ENCODE results near the gene PLCXD3.

DNA sequence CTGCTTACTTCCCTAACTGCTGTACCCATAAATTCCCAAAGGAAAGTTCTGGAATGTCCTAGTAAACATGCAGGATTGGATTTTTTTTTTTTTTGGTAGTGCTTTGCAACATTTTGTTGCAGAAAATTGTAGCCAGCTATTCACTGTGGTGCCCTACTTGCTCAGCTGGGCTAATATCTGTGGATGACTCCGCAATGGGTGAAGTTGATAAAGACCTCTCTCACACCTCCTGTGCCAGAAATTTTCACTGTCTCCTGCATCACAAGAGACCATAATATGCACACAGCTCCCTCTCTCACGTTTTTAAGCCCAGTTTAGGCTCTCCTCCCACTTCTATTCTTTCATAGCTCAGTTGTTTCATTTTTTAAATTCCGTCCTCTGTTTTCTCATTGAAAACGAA, 160.6 kb downstream of the PLCXD3 start:
- TF ChIP-seq, protein P1, sequence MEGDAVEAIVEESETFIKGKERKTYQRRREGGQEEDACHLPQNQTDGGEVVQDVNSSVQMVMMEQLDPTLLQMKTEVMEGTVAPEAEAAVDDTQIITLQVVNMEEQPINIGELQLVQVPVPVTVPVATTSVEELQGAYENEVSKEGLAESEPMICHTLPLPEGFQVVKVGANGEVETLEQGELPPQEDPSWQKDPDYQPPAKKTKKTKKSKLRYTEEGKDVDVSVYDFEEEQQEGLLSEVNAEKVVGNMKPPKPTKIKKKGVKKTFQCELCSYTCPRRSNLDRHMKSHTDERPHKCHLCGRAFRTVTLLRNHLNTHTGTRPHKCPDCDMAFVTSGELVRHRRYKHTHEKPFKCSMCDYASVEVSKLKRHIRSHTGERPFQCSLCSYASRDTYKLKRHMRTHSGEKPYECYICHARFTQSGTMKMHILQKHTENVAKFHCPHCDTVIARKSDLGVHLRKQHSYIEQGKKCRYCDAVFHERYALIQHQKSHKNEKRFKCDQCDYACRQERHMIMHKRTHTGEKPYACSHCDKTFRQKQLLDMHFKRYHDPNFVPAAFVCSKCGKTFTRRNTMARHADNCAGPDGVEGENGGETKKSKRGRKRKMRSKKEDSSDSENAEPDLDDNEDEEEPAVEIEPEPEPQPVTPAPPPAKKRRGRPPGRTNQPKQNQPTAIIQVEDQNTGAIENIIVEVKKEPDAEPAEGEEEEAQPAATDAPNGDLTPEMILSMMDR (IDR thresholded peaks at IDR 0.05; ENCODE audit: insufficient read depth, low read length): no peak
- TF ChIP-seq, protein P2, sequence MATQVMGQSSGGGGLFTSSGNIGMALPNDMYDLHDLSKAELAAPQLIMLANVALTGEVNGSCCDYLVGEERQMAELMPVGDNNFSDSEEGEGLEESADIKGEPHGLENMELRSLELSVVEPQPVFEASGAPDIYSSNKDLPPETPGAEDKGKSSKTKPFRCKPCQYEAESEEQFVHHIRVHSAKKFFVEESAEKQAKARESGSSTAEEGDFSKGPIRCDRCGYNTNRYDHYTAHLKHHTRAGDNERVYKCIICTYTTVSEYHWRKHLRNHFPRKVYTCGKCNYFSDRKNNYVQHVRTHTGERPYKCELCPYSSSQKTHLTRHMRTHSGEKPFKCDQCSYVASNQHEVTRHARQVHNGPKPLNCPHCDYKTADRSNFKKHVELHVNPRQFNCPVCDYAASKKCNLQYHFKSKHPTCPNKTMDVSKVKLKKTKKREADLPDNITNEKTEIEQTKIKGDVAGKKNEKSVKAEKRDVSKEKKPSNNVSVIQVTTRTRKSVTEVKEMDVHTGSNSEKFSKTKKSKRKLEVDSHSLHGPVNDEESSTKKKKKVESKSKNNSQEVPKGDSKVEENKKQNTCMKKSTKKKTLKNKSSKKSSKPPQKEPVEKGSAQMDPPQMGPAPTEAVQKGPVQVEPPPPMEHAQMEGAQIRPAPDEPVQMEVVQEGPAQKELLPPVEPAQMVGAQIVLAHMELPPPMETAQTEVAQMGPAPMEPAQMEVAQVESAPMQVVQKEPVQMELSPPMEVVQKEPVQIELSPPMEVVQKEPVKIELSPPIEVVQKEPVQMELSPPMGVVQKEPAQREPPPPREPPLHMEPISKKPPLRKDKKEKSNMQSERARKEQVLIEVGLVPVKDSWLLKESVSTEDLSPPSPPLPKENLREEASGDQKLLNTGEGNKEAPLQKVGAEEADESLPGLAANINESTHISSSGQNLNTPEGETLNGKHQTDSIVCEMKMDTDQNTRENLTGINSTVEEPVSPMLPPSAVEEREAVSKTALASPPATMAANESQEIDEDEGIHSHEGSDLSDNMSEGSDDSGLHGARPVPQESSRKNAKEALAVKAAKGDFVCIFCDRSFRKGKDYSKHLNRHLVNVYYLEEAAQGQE (IDR thresholded peaks at IDR 0.05; ENCODE audit: insufficient replicate concordance, low read depth): no peak
- no peak for TF ChIP-seq SPI1 (IDR thresholded peaks at IDR 0.05; ENCODE audit: borderline replicate concordance, low read depth)
- no peak for TF ChIP-seq POLR2AphosphoS5 (IDR thresholded peaks at IDR 0.05; ENCODE audit: low read depth)

All from HL-60 (cell line).